Spleen (tissue), 11 donors: ENCODE data around the gene ALDH9A1. TPM values are rescaled to one million over a fixed set of nuclear protein-coding genes. Genes with fewer than 3 reads are reported as not detected.
A peak's percentile ranks its signal among the peaks of the same experiment; 100 is the strongest.
"Not testable (repeated sequence)": the region's sequence is repeated elsewhere in the genome, so short reads cannot be mapped to it uniquely, and the experiment has no call there.

Experiments used
- DNase-seq: peaks from one replicate; pipeline ENCODE4 v3.0.0-alpha.2; 2020
- H3K27ac ChIP-seq, 8 donors: fragments of 200-600 bp; sonication (generic) in 7 of 8; 1 replicate in 4 of 8; 2 replicates in 4 of 8; pipeline versions ENCODE4 v1.5.0 to v1.8.0; 2016 to 2021; ENCODE audit warnings: inconsistent platforms in 4 of 8, mild to moderate bottlenecking in 4 of 8, moderate library complexity in 1 of 8
- H3K27me3 ChIP-seq, 7 donors: fragments of 200-600 bp; sonication (generic) in 6 of 7; replicated peaks in 1 of 7; 1 replicate in 4 of 7; 2 replicates in 3 of 7; pipeline versions ENCODE4 v1.5.0 to v1.8.0; 2016 to 2021; ENCODE audit warnings: inconsistent platforms in 3 of 7, mild to moderate bottlenecking in 1 of 7
- H3K36me3 ChIP-seq, 6 donors: fragments of 200-600 bp; sonication (generic) in 5 of 6; 1 replicate in 4 of 6; 2 replicates in 2 of 6; pipeline versions ENCODE4 v1.5.0 to v1.8.0; 2016 to 2021; ENCODE audit warnings: inconsistent platforms in 2 of 6
- H3K4me1 ChIP-seq, 6 donors: fragments of 200-600 bp; sonication (generic) in 5 of 6; 1 replicate in 3 of 6; 2 replicates in 3 of 6; pipeline versions ENCODE4 v1.5.0 to v1.8.0; 2016 to 2021; ENCODE audit warnings: inconsistent platforms in 3 of 6
- H3K4me3 ChIP-seq, 8 donors: fragments of 200-600 bp; sonication (generic) in 7 of 8; 1 replicate in 4 of 8; 2 replicates in 4 of 8; pipeline versions ENCODE4 v1.5.0 to v1.8.0; 2016 to 2021; ENCODE audit warnings: inconsistent platforms in 4 of 8, mild to moderate bottlenecking in 4 of 8, moderate library complexity in 2 of 8
- H3K9me3 ChIP-seq, 8 donors: fragments of 200-600 bp; sonication (generic) in 7 of 8; 1 replicate in 4 of 8; 2 replicates in 4 of 8; pipeline versions ENCODE4 v1.5.0 to v1.8.0; 2016 to 2021; ENCODE audit warnings: inconsistent platforms in 4 of 8
- CTCF ChIP-seq, 11 experiments: fragments of 200-600 bp in 7 of 11; fragments of 450-650 bp in 4 of 11; sonication (generic) in 4 of 11; IDR thresholded peaks in 8 of 11; conservative IDR thresholded peaks in 3 of 11; 1 replicate in 7 of 11; 2 replicates in 4 of 11; pipeline versions ENCODE4 v1.4.0 to v1.8.0; 2016 to 2021; ENCODE audit warnings: antibody characterized with exemption in 11 of 11, inconsistent platforms in 4 of 11, mild to moderate bottlenecking in 1 of 11
- POLR2A ChIP-seq, 3 donors: fragments of 450-650 bp; IDR thresholded peaks; one replicate each; pipeline ENCODE4 v1.5.1; 2017; ENCODE audit warnings: antibody characterized with exemption in 3 of 3, mild to moderate bottlenecking in 1 of 3
- POLR2AphosphoS5 ChIP-seq, 3 donors: sonication (generic); formaldehyde crosslinking; IDR thresholded peaks; one replicate each; pipeline ENCODE4 v1.5.1; 2017; ENCODE audit warnings: antibody characterized with exemption in 3 of 3
- WGBS, 5 donors: extraction: QIAGEN DNeasy Blood & Tissue Kit in 3 of 5; methylation state at CpG; one replicate each; pipeline versions ENCODE4 v1.1.5 to v1.1.7; 2013 to 2018; 5-methylcytosine and 5-hydroxymethylcytosine counted together
- intact Hi-C: fragments of 100-400 bp; cut with DNase I; formaldehyde crosslinking; loops from one replicate; pipeline ENCODE4 v1.15.0; 2023; ENCODE audit warnings: low total_unique reads
- polyA plus RNA-seq, 3 donors: library from polyadenylated mRNA; stranded (reverse); fragments of 200-250 nt; gene quantifications; one replicate each; pipeline ENCODE4 v1.2.1, GENCODE V29; 2013
- total RNA-seq, 7 donors: library from RNA; depleted of rRNA in 3 of 7; stranded (reverse); fragments of >200 nt in 3 of 7; fragmentation: NEBNext Ultra II Directional in 4 of 7; extraction: Animal tissue kit (Norgen Biotek cat#: 25700) in 4 of 7; gene quantifications; one replicate each; pipeline versions ENCODE4 v1.1.0 to v1.2.1, GENCODE V29; 2016 to 2021
- donor health status: healthy with polysubstance abuse.
- donor health status: DM: no; HTN: no; CAD: no; lungs with moderate emphysema.
- donor health status: DM: no; HTN: no; CAD: no.
- donor health status: Bipolar disorder and iron deficiency.
- donor health status: healthy.
- donor health status: DM: no; HTN: no; CAD: no.
- donor health status: DM: yes; HTN: yes; CAD: no.

The ALDH9A1 gene
- total and polyA plus RNA-seq, 10 donors: 33.0 to 103 (median 58.8) TPM

- no peaks in the 10 kb centered on the region for H3K9me3 ChIP-seq
- TF ChIP-seq POLR2A (IDR thresholded peaks at IDR 0.05): no peak
- no peak for TF ChIP-seq POLR2AphosphoS5 (IDR thresholded peaks at IDR 0.05)
- TF ChIP-seq CTCF (IDR thresholded peaks at IDR 0.05 in 8 of 11, conservative IDR thresholded peaks at IDR 0.05 in 3 of 11): no peak
- intact Hi-C loops: no loop called here
- H3K27me3 ChIP-seq: no peaks in the 10 kb centered on the region
- H3K27ac ChIP-seq: no peak overlapping the region
- H3K36me3 ChIP-seq: peaks cover 2 to 60% (median 27%) of the 10 kb centered on the region in 6 donors
- 90 to 100% (median 93%) methylated on average over 2 of the region's 2 CpGs for WGBS, 5 donors
- no peaks in the 10 kb centered on the region for H3K4me1 ChIP-seq
- no peak for DNase-seq
- no peak overlapping the region for H3K4me3 ChIP-seq
These were observed 27.8 kb upstream of the ALDH9A1 start for GRCh38 chr1:165726169-165726568.

- H3K27ac ChIP-seq: no peak overlapping the region
- 20 to 33% (median 27%) methylated on average over 4 of the region's 4 CpGs for WGBS, 5 donors
- intact Hi-C loops: loop anchor here (5.0 kb wide), 1 partner anchor 194 kb away; no protein-coding TSS in a partner anchor
- H3K36me3 ChIP-seq: no peaks in the 10 kb centered on the region
- no peak overlapping the region for H3K4me3 ChIP-seq
- H3K27me3 ChIP-seq: no peaks in the 10 kb centered on the region
- DNase-seq: no peak
- no peaks in the 10 kb centered on the region for H3K9me3 ChIP-seq
- TF ChIP-seq POLR2AphosphoS5 (IDR thresholded peaks at IDR 0.05) (no peak), CTCF (IDR thresholded peaks at IDR 0.05 in 8 of 11, conservative IDR thresholded peaks at IDR 0.05 in 3 of 11) (peak in 10 of 11 experiments; percentile 19 to 65 (median 50))
- H3K4me1 ChIP-seq: no peaks in the 10 kb centered on the region
These were observed 19.7 kb upstream of the ALDH9A1 start for GRCh38 chr1:165717918-165718515.

GRCh38 chr1:165716265-165717051, 18.1 kb upstream of the ALDH9A1 start:
- intact Hi-C loops: loop anchor here (5.0 kb wide), 1 partner anchor 196 kb away; no protein-coding TSS in a partner anchor
- H3K27me3 ChIP-seq, H3K36me3 ChIP-seq, H3K9me3 ChIP-seq, H3K27ac ChIP-seq, H3K4me1 ChIP-seq, H3K4me3 ChIP-seq, DNase-seq: not testable (repeated sequence)
- WGBS, 5 donors: 81 to 100% (median 96%) methylated on average over 8 of the region's 8 CpGs

- intact Hi-C loops: no loop called here
- no peak for DNase-seq
- Histone ChIP-seq H3K27ac (no peak overlapping the region), H3K4me1 (no peaks in the 10 kb centered on the region), H3K9me3 (no peaks in the 10 kb centered on the region), H3K4me3 (no peak overlapping the region), H3K27me3 (peaks cover 0 to 5% (median 0%) of the 10 kb centered on the region in 7 donors), H3K36me3 (no peaks in the 10 kb centered on the region)
- 93 to 98% (median 98%) methylated on average over 5 of the region's 5 CpGs for WGBS, 5 donors
- no peak for TF ChIP-seq CTCF (IDR thresholded peaks at IDR 0.05 in 8 of 11, conservative IDR thresholded peaks at IDR 0.05 in 3 of 11)
- TF ChIP-seq POLR2AphosphoS5 (IDR thresholded peaks at IDR 0.05): no peak
- no peak for TF ChIP-seq POLR2A (IDR thresholded peaks at IDR 0.05)
These were observed 14.4 kb upstream of the ALDH9A1 start for GRCh38 chr1:165712764-165713163.
